Karpas-422 (cell line): Measurements from ENCODE around the gene TMEM115. TPM values are rescaled to one million over a fixed set of nuclear protein-coding genes. Genes with fewer than 3 reads are reported as not detected.
A peak's percentile ranks its signal among the peaks of the same experiment; 100 is the strongest.

ENCODE experiments used
- DNase-seq: peaks from one replicate; pipeline ENCODE4 v3.0.0-alpha.2; 2015
- H2AFZ ChIP-seq: fragments of 200-600 bp; sonication (generic); 2 replicates; pipeline ENCODE4 v1.6.1; 2014; ENCODE audit warnings: antibody characterized with exemption, low read length, mixed read lengths
- H3K27ac ChIP-seq: fragments of 200-600 bp; sonication (generic); 2 replicates; pipeline ENCODE4 v1.5.1; 2014; ENCODE audit warnings: mild to moderate bottlenecking, low read length, moderate library complexity
- H3K27me3 ChIP-seq: fragments of 200-600 bp; sonication (generic); 2 replicates; pipeline ENCODE4 v1.6.1; 2014; ENCODE audit warnings: low read length, mixed read lengths
- H3K36me3 ChIP-seq: fragments of 200-600 bp; sonication (generic); 2 replicates; pipeline ENCODE4 v1.6.1; 2014; ENCODE audit warnings: low read length, mixed read lengths; ENCODE audit not compliant: insufficient read depth
- H3K4me1 ChIP-seq: fragments of 200-600 bp; sonication (generic); 2 replicates; pipeline ENCODE4 v1.6.1; 2014; ENCODE audit warnings: mild to moderate bottlenecking, low read length, mixed read lengths
- H3K4me2 ChIP-seq: fragments of 200-600 bp; sonication (generic); 2 replicates; pipeline ENCODE4 v1.6.1; 2014; ENCODE audit warnings: low read length, low read depth, mild to moderate bottlenecking; ENCODE audit not compliant: poor library complexity, severe bottlenecking
- H3K4me3 ChIP-seq: fragments of 200-600 bp; sonication (generic); 2 replicates; pipeline ENCODE4 v1.5.1; 2014; ENCODE audit warnings: mild to moderate bottlenecking, antibody characterized with exemption, low read length, mixed read lengths
- H3K79me2 ChIP-seq: fragments of 200-600 bp; sonication (generic); 2 replicates; pipeline ENCODE4 v1.6.1; 2014; ENCODE audit warnings: mild to moderate bottlenecking, low read length, mixed read lengths
- H3K9ac ChIP-seq: fragments of 200-600 bp; sonication (generic); 2 replicates; pipeline ENCODE4 v1.6.0; 2014; ENCODE audit warnings: low read length
- H3K9me2 ChIP-seq: fragments of 200-600 bp; sonication (generic), shearing (Covaris generic); replicated peaks from 2 replicates; pipeline ENCODE4 v1.6.0; 2014; ENCODE audit warnings: mild to moderate bottlenecking, low read length, moderate library complexity; ENCODE audit not compliant: insufficient read depth
- H3K9me3 ChIP-seq: fragments of 300-700, 200-600 bp; sonication (generic); 2 replicates; pipeline ENCODE4 v1.6.1; 2014; ENCODE audit warnings: low read length, mixed read lengths
- H4K20me1 ChIP-seq: fragments of 200-600 bp; sonication (generic); 2 replicates; pipeline ENCODE4 v1.6.1; 2014; ENCODE audit warnings: mild to moderate bottlenecking, antibody characterized with exemption, low read length, low read depth; ENCODE audit not compliant: insufficient read depth
- total RNA-seq: library from RNA; depleted of rRNA; stranded (reverse); fragments of >200 nt; shearing (Covaris generic); gene quantifications from 2 replicates; pipeline ENCODE4 v1.2.3, GENCODE V29; 2014; ENCODE audit warnings: low replicate concordance

Gene TMEM115
- total RNA-seq, 1 experiment from 2014 or later, result 13.8 TPM

DNA sequence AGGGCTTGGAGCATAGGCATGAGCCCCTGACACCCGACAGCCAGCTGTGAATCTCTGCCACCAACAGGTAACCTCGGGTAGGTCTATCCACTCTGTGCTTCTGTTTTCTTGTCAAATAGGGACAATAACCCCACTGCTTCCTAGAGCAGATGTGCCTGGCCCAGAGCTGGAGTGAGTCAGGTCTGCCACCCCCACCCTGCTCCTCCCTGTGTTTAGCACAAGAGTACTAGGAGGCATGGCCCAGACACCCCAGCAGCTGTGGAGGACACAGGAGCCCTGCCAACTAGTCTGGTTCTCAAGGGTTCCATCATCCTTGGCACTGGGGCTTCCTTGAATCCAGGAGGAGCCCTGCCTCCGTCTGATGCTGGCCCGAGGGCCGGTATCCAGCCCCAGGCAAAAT is 33.7 kb upstream of the TMEM115 start:
- DNase-seq, result no peak
- Histone ChIP-seq H3K4me1 (no peaks in the 10 kb centered on the region), H3K27me3 (no peaks in the 10 kb centered on the region), H3K27ac (no peak overlapping the region), H3K4me2 (no peak overlapping the region), H3K9me3 (no peaks in the 10 kb centered on the region), H2AFZ (no peak overlapping the region), H3K4me3 (no peak overlapping the region), H3K36me3 (no peaks in the 10 kb centered on the region), H4K20me1 (no peaks in the 10 kb centered on the region), H3K9me2 (no peaks in the 10 kb centered on the region), H3K9ac (no peak overlapping the region), H3K79me2 (no peaks in the 10 kb centered on the region)

- no peaks in the 10 kb centered on the region for H3K36me3 ChIP-seq
- H3K27me3 ChIP-seq, result no peaks in the 10 kb centered on the region
- H3K9ac ChIP-seq, result no peak overlapping the region
- DNase-seq, result no peak
- H3K79me2 ChIP-seq, result no peaks in the 10 kb centered on the region
- H3K27ac ChIP-seq, result no peak overlapping the region
- no peak overlapping the region for H3K4me3 ChIP-seq
- H2AFZ ChIP-seq, result no peak overlapping the region
- no peaks in the 10 kb centered on the region for H3K9me2 ChIP-seq
- no peaks in the 10 kb centered on the region for H3K4me1 ChIP-seq
- H4K20me1 ChIP-seq, result no peaks in the 10 kb centered on the region
- no peaks in the 10 kb centered on the region for H3K9me3 ChIP-seq
- no peak overlapping the region for H3K4me2 ChIP-seq
These were observed 32.9 kb upstream of the TMEM115 start for GRCh38 chr3:50392101-50392715.

GRCh38 chr3:50390508-50391224 is 31.3 kb upstream of the TMEM115 start:
- Histone ChIP-seq H3K79me2 (no peaks in the 10 kb centered on the region), H3K4me3 (no peak overlapping the region), H3K36me3 (no peaks in the 10 kb centered on the region), H3K27ac (no peak overlapping the region), H3K9me2 (no peaks in the 10 kb centered on the region), H3K9ac (no peak overlapping the region), H2AFZ (no peak overlapping the region), H3K9me3 (no peaks in the 10 kb centered on the region), H3K27me3 (no peaks in the 10 kb centered on the region), H3K4me1 (no peaks in the 10 kb centered on the region), H4K20me1 (no peaks in the 10 kb centered on the region), H3K4me2 (no peak overlapping the region)
- no peak for DNase-seq

- Histone ChIP-seq H3K9me3 (no peaks in the 10 kb centered on the region), H3K4me2 (no peak overlapping the region), H3K27ac (no peak overlapping the region), H3K9me2 (no peaks in the 10 kb centered on the region), H3K79me2 (no peaks in the 10 kb centered on the region), H3K27me3 (no peaks in the 10 kb centered on the region), H4K20me1 (no peaks in the 10 kb centered on the region), H3K4me1 (no peaks in the 10 kb centered on the region), H3K4me3 (no peak overlapping the region), H3K9ac (no peak overlapping the region), H3K36me3 (no peaks in the 10 kb centered on the region), H2AFZ (no peak overlapping the region)
- no peak for DNase-seq
These were observed 30.1 kb upstream of the TMEM115 start for GRCh38 chr3:50389414-50389767.

- Histone ChIP-seq H3K4me3 (no peak overlapping the region), H3K36me3 (no peaks in the 10 kb centered on the region), H3K4me1 (no peaks in the 10 kb centered on the region), H3K27ac (no peak overlapping the region), H3K27me3 (no peaks in the 10 kb centered on the region), H4K20me1 (no peaks in the 10 kb centered on the region), H3K4me2 (no peak overlapping the region), H3K9me3 (no peaks in the 10 kb centered on the region), H3K9ac (no peak overlapping the region), H3K9me2 (no peaks in the 10 kb centered on the region), H2AFZ (no peak overlapping the region), H3K79me2 (no peaks in the 10 kb centered on the region)
- DNase-seq, result no peak
These were observed 29.5 kb upstream of the TMEM115 start for GRCh38 chr3:50388720-50389413.

GRCh38 chr3:50388016-50388719 is 28.8 kb upstream of the TMEM115 start:
- Histone ChIP-seq H3K79me2 (no peaks in the 10 kb centered on the region), H3K27me3 (no peaks in the 10 kb centered on the region), H3K9ac (no peak overlapping the region), H3K4me1 (no peaks in the 10 kb centered on the region), H3K9me3 (no peaks in the 10 kb centered on the region), H3K36me3 (no peaks in the 10 kb centered on the region), H2AFZ (no peak overlapping the region), H3K4me2 (no peak overlapping the region), H4K20me1 (no peaks in the 10 kb centered on the region), H3K9me2 (no peaks in the 10 kb centered on the region), H3K4me3 (no peak overlapping the region), H3K27ac (no peak overlapping the region)
- DNase-seq, result peak; percentile 65

DNA sequence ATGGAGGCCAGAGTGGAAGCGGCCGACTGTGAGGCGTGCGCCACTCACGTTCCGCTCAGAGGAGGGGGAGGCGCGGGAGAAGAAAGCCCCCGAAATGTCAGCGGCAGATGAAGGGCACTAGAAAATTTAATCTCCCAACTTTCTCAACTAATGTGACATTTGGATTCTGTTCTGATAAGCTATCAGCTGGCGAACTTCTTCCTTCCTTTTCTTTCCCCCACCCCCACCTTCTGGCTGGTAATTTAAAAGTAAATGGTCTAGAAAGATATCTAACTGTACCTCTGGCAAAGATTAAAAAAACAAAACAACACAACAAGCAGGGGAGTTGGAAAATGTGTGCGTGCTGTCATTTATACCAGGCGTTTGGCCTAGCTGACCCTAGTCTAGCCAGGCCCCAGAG is 26.4 kb upstream of the TMEM115 start:
- H3K9ac ChIP-seq, result no peak overlapping the region
- no peaks in the 10 kb centered on the region for H3K79me2 ChIP-seq
- H3K9me2 ChIP-seq, result no peaks in the 10 kb centered on the region
- H3K27ac ChIP-seq, result no peak overlapping the region
- no peak overlapping the region for H3K4me2 ChIP-seq
- no peaks in the 10 kb centered on the region for H3K27me3 ChIP-seq
- no peak overlapping the region for H2AFZ ChIP-seq
- H3K36me3 ChIP-seq, result no peaks in the 10 kb centered on the region
- H3K9me3 ChIP-seq, result no peaks in the 10 kb centered on the region
- no peak overlapping the region for H3K4me3 ChIP-seq
- H3K4me1 ChIP-seq, result no peaks in the 10 kb centered on the region
- no peak for DNase-seq
- H4K20me1 ChIP-seq, result no peaks in the 10 kb centered on the region

DNA sequence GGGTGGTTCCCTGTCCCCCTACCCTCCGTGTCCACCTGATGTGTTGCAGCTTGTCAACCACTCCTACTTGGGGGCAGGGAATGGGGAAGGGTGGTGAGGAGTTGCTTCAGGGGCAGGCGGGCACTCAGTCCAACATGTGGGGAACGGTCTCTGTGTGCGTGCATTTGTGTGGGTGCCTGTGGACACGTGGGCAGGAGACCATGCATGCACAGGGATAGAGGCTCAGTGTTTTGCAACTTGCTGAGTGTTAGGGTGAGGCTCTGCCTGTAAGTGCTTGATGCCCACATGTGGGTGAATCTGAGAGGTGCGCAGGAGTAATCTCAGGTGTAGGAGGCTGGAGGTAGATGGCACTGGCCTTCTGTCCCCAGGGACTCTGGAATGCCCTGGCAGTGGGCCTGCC is 24.4 kb upstream of the TMEM115 start:
- Histone ChIP-seq H3K27ac (no peak overlapping the region), H3K4me2 (no peak overlapping the region), H3K9ac (no peak overlapping the region), H3K9me2 (no peaks in the 10 kb centered on the region), H3K4me3 (no peak overlapping the region), H3K36me3 (no peaks in the 10 kb centered on the region), H4K20me1 (no peaks in the 10 kb centered on the region), H2AFZ (no peak overlapping the region), H3K4me1 (no peaks in the 10 kb centered on the region), H3K9me3 (no peaks in the 10 kb centered on the region), H3K27me3 (no peaks in the 10 kb centered on the region), H3K79me2 (no peaks in the 10 kb centered on the region)
- DNase-seq, result no peak
